SK-N-MC (cell line): Measurements from ENCODE around the gene IGFL1.
"Not testable (repeated sequence)": the region's sequence is repeated elsewhere in the genome, so short reads cannot be mapped to it uniquely, and the experiment has no call there.

Experiments
- DNase-seq: peaks from one replicate; pipeline ENCODE4 v3.0.0-alpha.2; 2011; ENCODE audit warnings: low read depth, low spot score
- H3K27ac ChIP-seq: fragments of 200-600 bp; sonication (generic); 2 replicates; pipeline ENCODE4 v1.5.1; 2016; ENCODE audit warnings: mixed run types
- H3K36me3 ChIP-seq: fragments of 200-600 bp; sonication (generic); 2 replicates; pipeline ENCODE4 v1.6.1; 2017; ENCODE audit warnings: antibody characterized with exemption, low read length, mixed read lengths; ENCODE audit not compliant: insufficient read depth
- H3K4me3 ChIP-seq: fragments of 200-600 bp; sonication (generic); 2 replicates; pipeline ENCODE4 v1.5.1; 2016
- H3K9ac ChIP-seq: fragments of 200-600 bp; sonication (generic); 2 replicates; pipeline ENCODE4 v1.8.0; 2017; ENCODE audit warnings: mixed run types, mixed read lengths; ENCODE audit not compliant: insufficient read length
- H3K9me3 ChIP-seq: fragments of 200-600 bp; sonication (generic); 2 replicates; pipeline ENCODE4 v1.6.1; 2017; ENCODE audit warnings: low read depth, mild to moderate bottlenecking, antibody characterized with exemption, low read length, moderate library complexity, mixed read lengths
- EZH2 ChIP-seq: fragments of 200-600 bp; sonication (generic); IDR thresholded peaks from one replicate; pipeline ENCODE4 v1.6.1; 2017; ENCODE audit warnings: antibody characterized with exemption
- FOXP2 ChIP-seq: optimal IDR thresholded peaks from 2 replicates; pipeline ENCODE3; 2011; ENCODE audit warnings: mild to moderate bottlenecking, moderate library complexity; ENCODE audit not compliant: insufficient read depth; ENCODE audit errors: extremely low read length, control extremely low read depth
- POLR2AphosphoS5 ChIP-seq: IDR thresholded peaks from 2 replicates; pipeline ENCODE4 v1.6.1; 2012; ENCODE audit warnings: mild to moderate bottlenecking, low read depth, low read length, borderline replicate concordance

The IGFL1 gene

DNA sequence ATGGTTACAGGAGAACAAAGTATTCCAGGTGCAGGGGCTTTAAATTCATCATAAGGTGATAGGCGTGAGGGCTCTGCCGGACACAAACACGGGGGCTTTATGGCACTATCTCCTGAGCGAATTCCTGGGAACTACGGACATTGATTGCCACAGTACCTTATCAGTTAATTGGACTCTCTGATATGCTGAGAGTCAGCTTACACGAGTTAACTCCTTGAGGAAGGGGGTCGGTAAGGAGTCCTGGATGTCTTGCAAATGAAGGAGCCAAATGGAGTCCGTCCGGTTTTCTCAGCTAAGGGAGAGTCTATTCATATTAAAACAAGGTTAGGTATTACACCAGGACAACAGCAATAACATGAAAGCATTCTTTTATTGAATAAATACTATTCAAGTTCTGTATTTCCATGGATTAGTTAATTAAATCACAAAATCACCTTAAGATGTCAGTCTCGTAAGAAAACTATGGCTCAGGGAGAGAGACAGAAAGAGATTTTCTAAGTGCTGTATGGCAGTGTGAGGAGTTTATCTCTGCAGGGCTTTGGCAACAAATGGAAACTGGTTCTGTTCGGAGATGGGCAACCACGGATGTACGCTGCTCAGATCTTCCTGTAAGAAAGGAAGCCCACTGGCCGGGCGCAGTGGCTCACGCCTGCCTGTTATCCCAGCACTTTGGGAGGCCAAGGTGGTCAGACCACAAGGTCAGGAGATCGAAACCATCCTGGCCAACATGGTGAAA, 41.1 kb downstream of the IGFL1 start:
- Histone ChIP-seq H3K36me3 (no peaks in the 10 kb centered on the region), H3K4me3 (no peak overlapping the region), H3K9me3 (no peaks in the 10 kb centered on the region), H3K27ac (no peak overlapping the region), H3K9ac (no peak overlapping the region)
- no peak for TF ChIP-seq EZH2
- no peak for TF ChIP-seq POLR2AphosphoS5
- TF ChIP-seq FOXP2: no peak
- no peak for DNase-seq

GRCh38 chr19:46271481-46272197, 42.1 kb downstream of the IGFL1 start:
- Histone ChIP-seq H3K27ac (no peak overlapping the region), H3K4me3 (no peak overlapping the region)

DNA sequence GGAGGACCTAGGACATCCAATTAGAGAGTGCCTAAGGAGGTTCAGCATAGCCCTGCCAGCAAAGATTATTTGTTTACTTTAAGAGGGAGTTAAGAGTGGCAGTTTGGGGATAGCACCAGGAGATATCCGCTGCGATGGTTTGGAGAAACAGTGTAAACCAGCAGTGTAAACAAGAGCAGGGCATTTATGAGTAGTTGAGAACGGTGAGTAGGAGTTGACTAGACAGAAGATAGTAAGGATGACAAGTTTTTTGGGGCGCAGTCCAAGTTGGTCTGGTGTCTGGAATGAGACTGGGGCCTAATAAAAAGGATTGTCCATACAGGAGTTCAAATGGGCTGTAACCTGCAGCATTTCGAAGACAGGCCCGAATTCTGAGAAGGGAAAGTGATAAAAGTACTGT, 44.4 kb downstream of the IGFL1 start:
- DNase-seq, H3K27ac ChIP-seq, H3K4me3 ChIP-seq, H3K36me3 ChIP-seq, H3K9ac ChIP-seq, H3K9me3 ChIP-seq: not testable (repeated sequence)

More at GRCh38 chr19:46271481-46272197, 42.1 kb downstream of the IGFL1 start:
- no peak for TF ChIP-seq EZH2
- no peak for TF ChIP-seq POLR2AphosphoS5
- no peak for TF ChIP-seq FOXP2
- H3K9me3 ChIP-seq: no peaks in the 10 kb centered on the region
- H3K9ac ChIP-seq: no peak overlapping the region
- no peaks in the 10 kb centered on the region for H3K36me3 ChIP-seq
- DNase-seq: no peak

DNA sequence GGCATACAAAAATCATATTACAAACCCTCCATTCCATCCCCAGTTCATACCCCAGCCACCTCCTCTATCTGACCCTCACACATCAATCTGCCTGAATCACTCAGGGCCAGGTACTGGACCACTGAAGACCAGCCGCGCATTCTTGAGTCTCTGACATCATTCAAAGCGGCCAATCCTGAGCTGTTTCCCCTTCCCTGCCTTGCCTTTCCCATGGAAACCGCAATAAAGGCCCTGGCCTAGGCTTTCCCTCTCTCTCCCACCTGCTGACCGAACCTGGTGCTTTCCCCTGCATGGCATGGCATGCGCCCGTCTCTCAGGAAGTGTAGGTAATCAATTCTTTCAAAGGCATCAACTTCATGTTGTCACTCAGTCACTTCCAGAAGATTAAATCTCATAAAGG, 49.6 kb downstream of the IGFL1 start:
- H3K36me3 ChIP-seq: no peaks in the 10 kb centered on the region
- no peak for DNase-seq
- no peak overlapping the region for H3K27ac ChIP-seq
- H3K4me3 ChIP-seq: no peak overlapping the region
- H3K9ac ChIP-seq: no peak overlapping the region
- TF ChIP-seq EZH2: no peak
- TF ChIP-seq POLR2AphosphoS5: no peak
- H3K9me3 ChIP-seq: no peaks in the 10 kb centered on the region
